HepG2 (cell line): Measurements from ENCODE around the gene GTF3C5. TPM values are rescaled to one million over a fixed set of nuclear protein-coding genes. Genes with fewer than 3 reads are reported as not detected.

Source experiments
- ATAC-seq: fragments of 200-7000 bp; cut with Tn5 transposase; 3 replicates; pipeline ENCODE4 v1.9.1; 2020; ENCODE audit warnings: mild to moderate bottlenecking, moderate library complexity
- BruUV-seq: library from RNA; stranded (reverse); fragments of 400-500 nt; replicated peaks from 2 replicates; lab custom pipeline; 2021; lab: Mats Ljungman, UMichigan
- CTCF ChIA-PET: fragments of 300-600 bp; formaldehyde crosslinking; extraction: SDS; loops from one replicate; lab custom pipeline; 2021; ENCODE audit warnings: low total read pairs, inconsistent platforms, low intra/inter-chr PET ratio; lab: Yijun Ruan, JAX
- POLR2A ChIA-PET: fragments of 350-600 bp; sonication (Branson Sonifier 250); formaldehyde crosslinking; loops from one replicate; lab custom pipeline; 2020; ENCODE audit warnings: antibody characterized with exemption, inconsistent platforms; lab: Yijun Ruan, JAX
- DNase-seq: peaks from one replicate; pipeline ENCODE4 v3.0.0-alpha.2; 2015; ENCODE audit warnings: low spot score
- FAIRE-seq: peaks from 3 replicates; lab custom pipeline; 2011; peaks lifted over from hg19 to GRCh38; lab: Jason Lieb, UNC
- H2AFZ ChIP-seq: one replicate; pipeline ENCODE4 v1.6.1; 2011; ENCODE audit warnings: low read length, inconsistent platforms
- H3K27ac ChIP-seq: fragments of 300-600 bp; 3 replicates; pipeline ENCODE4 v1.8.0; 2011; ENCODE audit warnings: mixed run types, mild to moderate bottlenecking, mixed read lengths, low read length, inconsistent platforms; ENCODE audit not compliant: insufficient read depth; ENCODE audit errors: extremely low read length
- H3K27me3 ChIP-seq, 2 experiments: fragments of 200-600 bp in 1 of 2; 2 replicates in 1 of 2; 3 replicates in 1 of 2; pipeline versions ENCODE4 v1.6.0 to v1.8.0; 2011; ENCODE audit warnings: low read length in 2 of 2, mild to moderate bottlenecking in 2 of 2, moderate library complexity in 2 of 2, inconsistent platforms in 1 of 2; ENCODE audit not compliant: insufficient read depth in 2 of 2, control insufficient read depth in 1 of 2
- H3K36me3 ChIP-seq, 2 experiments: fragments of 200-600 bp in 1 of 2; replicated peaks in 1 of 2; 2 replicates in 1 of 2; 3 replicates in 1 of 2; pipeline versions ENCODE4 v1.5.1 to v1.8.0; 2011; ENCODE audit warnings: low read length in 2 of 2, inconsistent platforms in 1 of 2; ENCODE audit not compliant: insufficient read depth in 2 of 2, control insufficient read depth in 1 of 2
- H3K4me1 ChIP-seq: 2 replicates; pipeline ENCODE4 v1.5.1; 2012; ENCODE audit warnings: low read length, inconsistent platforms; ENCODE audit not compliant: insufficient read depth
- H3K4me2 ChIP-seq: 2 replicates; pipeline ENCODE4 v1.6.0; 2011; ENCODE audit warnings: low read depth, low read length, inconsistent platforms
- H3K4me3 ChIP-seq, 3 experiments: fragments of 200-600 bp in 1 of 3; sonication (generic), shearing (Covaris generic) in 1 of 3; replicated peaks in 1 of 3; 2 replicates each; pipeline ENCODE4 v1.5.1; 2011 to 2016; ENCODE audit warnings: low read length in 3 of 3, inconsistent platforms in 2 of 3, low read depth in 2 of 3, mild to moderate bottlenecking in 2 of 3, control low read depth in 1 of 3, mixed read lengths in 1 of 3; ENCODE audit not compliant: insufficient read depth in 1 of 3
- H3K79me2 ChIP-seq: one replicate; pipeline ENCODE4 v1.6.1; 2011; ENCODE audit warnings: low read length, inconsistent platforms; ENCODE audit not compliant: insufficient read depth
- H3K9ac ChIP-seq: 2 replicates; pipeline ENCODE4 v1.6.0; 2011; ENCODE audit warnings: mild to moderate bottlenecking, low read depth, low read length, inconsistent platforms; ENCODE audit not compliant: insufficient read depth
- H3K9me3 ChIP-seq: 2 replicates; pipeline ENCODE4 v1.5.1; 2012; ENCODE audit warnings: mild to moderate bottlenecking, low read length
- H4K20me1 ChIP-seq: 2 replicates; pipeline ENCODE4 v1.6.0; 2011; ENCODE audit warnings: inconsistent platforms, mild to moderate bottlenecking, low read length, moderate library complexity; ENCODE audit not compliant: insufficient read depth
- BORCS8-MEF2B ChIP-seq: sonication (generic); formaldehyde crosslinking; IDR thresholded peaks from 2 replicates; pipeline ENCODE4 v1.8.0; 2022; ENCODE audit warnings: mild to moderate bottlenecking, missing genetic modification reagents
- BRD4 ChIP-seq: sonication (generic); formaldehyde crosslinking; IDR thresholded peaks from 2 replicates; pipeline ENCODE4 v1.4.0; 2020; ENCODE audit warnings: missing genetic modification reagents
- CBX1 ChIP-seq: IDR thresholded peaks from one replicate; pipeline ENCODE4 v1.6.1; 2016; ENCODE audit warnings: antibody characterized with exemption, low read depth
- KMT2B ChIP-seq: IDR thresholded peaks from 2 replicates; pipeline ENCODE4 v1.6.1; 2016; ENCODE audit warnings: missing genetic modification reagents, missing compliant biosample characterization
- MTA1 ChIP-seq: sonication (generic); formaldehyde crosslinking; IDR thresholded peaks from 2 replicates; pipeline ENCODE4 v1.4.0; 2020; ENCODE audit warnings: missing genetic modification reagents, mild to moderate bottlenecking, borderline replicate concordance
- POLR2AphosphoS2 ChIP-seq: IDR thresholded peaks from 2 replicates; pipeline ENCODE4 v1.6.1; 2011; ENCODE audit warnings: low read depth, low read length, improper control_type of control experiment
- RAD51 ChIP-seq: fragments of 450-650 bp; IDR thresholded peaks from 2 replicates; pipeline ENCODE4 v1.6.1; 2016; ENCODE audit warnings: borderline replicate concordance
- SCMH1 ChIP-seq: sonication (generic); formaldehyde crosslinking; IDR thresholded peaks from 2 replicates; pipeline ENCODE4 v1.9.0; 2021; ENCODE audit warnings: missing genetic modification reagents, mild to moderate bottlenecking, borderline replicate concordance
- SOX13 ChIP-seq, 3 experiments: fragments of 450-650 bp in 1 of 3; sonication (generic) in 1 of 3; formaldehyde crosslinking in 1 of 3; IDR thresholded peaks in 2 of 3; conservative IDR thresholded peaks in 1 of 3; 2 replicates each; pipeline versions ENCODE4 v1.5.0 to v1.6.1; 2016 to 2020; ENCODE audit warnings: antibody characterized with exemption in 1 of 3, mild to moderate bottlenecking in 1 of 3, missing compliant biosample characterization in 1 of 3, missing genetic modification reagents in 1 of 3, moderate library complexity in 1 of 3
- YEATS4 ChIP-seq: sonication (generic); formaldehyde crosslinking; IDR thresholded peaks from 2 replicates; pipeline ENCODE4 v1.4.0; 2020; ENCODE audit warnings: missing genetic modification reagents, borderline replicate concordance
- ZIK1 ChIP-seq: sonication (generic); formaldehyde crosslinking; IDR thresholded peaks from 2 replicates; pipeline ENCODE4 v1.5.0; 2020; ENCODE audit warnings: mild to moderate bottlenecking, low read depth, missing genetic modification reagents, borderline replicate concordance
- ZKSCAN1 ChIP-seq: fragments of 150-350 bp; IDR thresholded peaks from 2 replicates; pipeline ENCODE4 v1.6.1; 2014; ENCODE audit warnings: low read length
- ZNF660 ChIP-seq: sonication (generic); formaldehyde crosslinking; IDR thresholded peaks from 2 replicates; pipeline ENCODE4 v1.5.1; 2020; ENCODE audit warnings: mild to moderate bottlenecking, low read depth, missing genetic modification reagents, borderline replicate concordance
- WGBS: methylation state at CpG from one replicate; pipeline ENCODE4 v1.1.6; 2017; ENCODE audit warnings: low lambda C conversion rate; 5-methylcytosine and 5-hydroxymethylcytosine counted together
- in situ Hi-C: cut with HindIII; loops from 2 replicates; pipeline ENCODE4 v1.10.0; 2017; ENCODE audit warnings: low pct_unique_long_range_greater_than_20kb; ENCODE audit not compliant: extremely low pct_ligation_motif_present
- intact Hi-C: fragments of 100-400 bp; cut with micrococcal nuclease; formaldehyde crosslinking; loops from one replicate; pipeline ENCODE4 v1.10.0; 2022; ENCODE audit not compliant: unreplicated experiment
- polyA plus RNA-seq, 8 experiments: library from polyadenylated mRNA; depleted of rRNA in 3 of 8; stranded (reverse) in 7 of 8; unstranded in 1 of 8; fragments of >200 nt; fragmentation: Illumina TruSeq in 4 of 8; extraction: Trizol in 4 of 8; gene quantifications; 2 replicates each; pipeline versions ENCODE4 v1.2.1 to v1.2.3, GENCODE V29; 2011 to 2016; ENCODE audit warnings: low read depth in 4 of 8, missing spikeins in 1 of 8, mixed read lengths in 1 of 8; ENCODE audit not compliant: insufficient read depth in 1 of 8
- total RNA-seq, 5 experiments: library from RNA; depleted of rRNA; stranded (reverse); fragments of >200 nt; fragmentation: Illumina TruSeq; extraction: Trizol; gene quantifications; 2 replicates each; pipeline ENCODE4 v1.2.3, GENCODE V29; 2016; ENCODE audit warnings: low read depth in 1 of 5
- TF ChIP-seq, protein P1 (sequence below): IDR thresholded peaks from 2 replicates; pipeline ENCODE4 v1.6.1; 2012; ENCODE audit warnings: low read length, improper control_type of control experiment

The GTF3C5 gene
- total and polyA plus RNA-seq, 2 of the 13 experiments (the other 11 are each of a cell fraction or from before 2014, with no cell fraction given): 66.9 to 92.6 TPM

DNA sequence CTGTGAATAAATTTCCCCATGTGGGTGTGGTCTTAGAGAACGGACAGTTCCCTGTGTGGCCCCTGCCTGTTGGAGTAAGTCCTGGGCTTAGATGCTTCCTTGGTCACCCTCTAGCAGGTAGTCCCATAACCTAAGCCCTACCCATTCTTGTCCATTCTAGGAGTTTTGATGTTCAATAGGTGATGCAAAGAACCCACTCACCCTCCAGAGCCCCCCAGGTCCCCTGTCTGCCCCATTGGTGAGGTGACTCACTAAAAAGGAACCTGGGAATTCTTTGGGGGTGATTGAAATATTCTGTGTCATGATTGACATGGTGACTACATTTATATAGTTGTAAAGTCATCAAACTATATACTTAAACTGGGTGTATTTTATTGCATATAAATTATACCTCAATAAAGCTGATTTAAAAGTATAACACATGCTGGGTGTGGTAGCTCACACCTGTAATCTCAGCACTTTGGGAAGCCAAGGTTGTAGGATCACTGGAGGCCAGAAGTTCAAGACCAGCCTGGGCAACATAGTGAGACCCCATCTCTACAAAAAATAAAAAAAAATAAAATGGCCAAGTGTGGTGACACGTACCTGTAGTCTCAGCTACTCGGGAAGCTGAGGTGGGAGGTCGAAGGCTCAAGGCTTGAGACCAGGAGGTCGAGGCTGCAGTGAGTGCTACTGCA lies 20.8 kb upstream of the GTF3C5 start (continued):
- TF ChIP-seq SOX13 (IDR thresholded peaks at IDR 0.05) (no peak), SOX13 (CRISPR knock-in tag; conservative IDR thresholded peaks at IDR 0.05 in 1 of 2, IDR thresholded peaks at IDR 0.05 in 1 of 2) (no peak), ZNF660 (no peak)
- TF ChIP-seq, all 625 proteins: peak for 0

DNA sequence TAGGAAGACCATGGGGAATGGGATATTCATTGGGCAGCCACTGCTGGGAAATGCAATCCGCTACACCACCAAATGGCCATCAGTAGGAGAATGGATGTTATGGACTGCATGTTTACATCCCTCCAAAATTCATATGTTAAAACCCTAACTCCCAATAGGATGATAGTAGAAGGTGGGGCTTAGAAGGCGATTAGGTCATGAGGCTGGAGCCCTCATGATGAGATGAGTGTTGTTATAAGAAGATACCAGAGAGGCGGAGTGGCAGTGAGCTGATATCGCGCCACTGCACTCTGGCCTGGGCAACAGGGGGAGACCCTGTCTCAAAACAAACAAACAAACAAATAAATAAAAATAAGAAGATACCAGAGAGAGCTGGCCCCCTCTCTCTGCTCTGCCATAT lies 16.1 kb upstream of the GTF3C5 start:
- H3K27me3 ChIP-seq: no peaks in the 10 kb centered on the region; a peak in 1 of 5 replicates
- H3K27ac ChIP-seq: no peak overlapping the region
- no peak for TF ChIP-seq ZKSCAN1
- TF ChIP-seq BRD4: no peak
- TF ChIP-seq ZIK1 (CRISPR knock-in tag): no peak
- no peak for TF ChIP-seq SCMH1 (CRISPR knock-in tag)
- no peak for TF ChIP-seq POLR2AphosphoS2
- no peak for TF ChIP-seq CBX1
- no peak for TF ChIP-seq BORCS8-MEF2B (CRISPR knock-in tag)
- TF ChIP-seq, protein P1, sequence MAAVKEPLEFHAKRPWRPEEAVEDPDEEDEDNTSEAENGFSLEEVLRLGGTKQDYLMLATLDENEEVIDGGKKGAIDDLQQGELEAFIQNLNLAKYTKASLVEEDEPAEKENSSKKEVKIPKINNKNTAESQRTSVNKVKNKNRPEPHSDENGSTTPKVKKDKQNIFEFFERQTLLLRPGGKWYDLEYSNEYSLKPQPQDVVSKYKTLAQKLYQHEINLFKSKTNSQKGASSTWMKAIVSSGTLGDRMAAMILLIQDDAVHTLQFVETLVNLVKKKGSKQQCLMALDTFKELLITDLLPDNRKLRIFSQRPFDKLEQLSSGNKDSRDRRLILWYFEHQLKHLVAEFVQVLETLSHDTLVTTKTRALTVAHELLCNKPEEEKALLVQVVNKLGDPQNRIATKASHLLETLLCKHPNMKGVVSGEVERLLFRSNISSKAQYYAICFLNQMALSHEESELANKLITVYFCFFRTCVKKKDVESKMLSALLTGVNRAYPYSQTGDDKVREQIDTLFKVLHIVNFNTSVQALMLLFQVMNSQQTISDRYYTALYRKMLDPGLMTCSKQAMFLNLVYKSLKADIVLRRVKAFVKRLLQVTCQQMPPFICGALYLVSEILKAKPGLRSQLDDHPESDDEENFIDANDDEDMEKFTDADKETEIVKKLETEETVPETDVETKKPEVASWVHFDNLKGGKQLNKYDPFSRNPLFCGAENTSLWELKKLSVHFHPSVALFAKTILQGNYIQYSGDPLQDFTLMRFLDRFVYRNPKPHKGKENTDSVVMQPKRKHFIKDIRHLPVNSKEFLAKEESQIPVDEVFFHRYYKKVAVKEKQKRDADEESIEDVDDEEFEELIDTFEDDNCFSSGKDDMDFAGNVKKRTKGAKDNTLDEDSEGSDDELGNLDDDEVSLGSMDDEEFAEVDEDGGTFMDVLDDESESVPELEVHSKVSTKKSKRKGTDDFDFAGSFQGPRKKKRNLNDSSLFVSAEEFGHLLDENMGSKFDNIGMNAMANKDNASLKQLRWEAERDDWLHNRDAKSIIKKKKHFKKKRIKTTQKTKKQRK: no peak
- no peak for TF ChIP-seq YEATS4
- no peak for TF ChIP-seq RAD51
- TF ChIP-seq MTA1 (CRISPR knock-in tag): no peak
- no peak for TF ChIP-seq KMT2B (CRISPR knock-in tag)
- 47% methylated on average over 5 of the region's 5 CpGs for WGBS
- intact Hi-C loops: no loop called here
- H3K4me2 ChIP-seq: no peak overlapping the region
- in situ Hi-C loops: no loop called here
- FAIRE-seq: no peak
- H3K4me3 ChIP-seq: no peak overlapping the region
- H3K4me1 ChIP-seq: no peaks in the 10 kb centered on the region
- BruUV-seq: no TSS peak
- CTCF ChIA-PET: no interaction called here
- no peak for ATAC-seq
- H3K36me3 ChIP-seq: no peaks in the 10 kb centered on the region
- no peaks in the 10 kb centered on the region for H4K20me1 ChIP-seq
- POLR2A ChIA-PET: interaction anchor here (1.1 kb wide), 1 partner anchor 16 kb away, joined by 3 read pairs; the partner anchor contains the start of gene GTF3C5
- H3K79me2 ChIP-seq: no peaks in the 10 kb centered on the region
- H3K9me3 ChIP-seq: no peaks in the 10 kb centered on the region
- DNase-seq: no peak
- no peak overlapping the region for H3K9ac ChIP-seq
- H2AFZ ChIP-seq: no peak overlapping the region
